ENCODE measurements around the gene QKI.

Gene QKI

GRCh38 chr6:163439997-163440396, 25.5 kb downstream of the QKI start:
- H2AFZ ChIP-seq (ENCODE audit: low read length): no peak overlapping the region
- H3K27me3 ChIP-seq (ENCODE audit: insufficient read depth, low read length, poor library complexity, severe bottlenecking): no peaks in the 10 kb centered on the region
- H3K9ac ChIP-seq (ENCODE audit: low read depth, low read length, poor library complexity, severe bottlenecking): no peak overlapping the region
- H3K4me3 ChIP-seq (ENCODE audit: low read length, poor library complexity, severe bottlenecking): no peak overlapping the region
- TF ChIP-seq, protein P1, sequence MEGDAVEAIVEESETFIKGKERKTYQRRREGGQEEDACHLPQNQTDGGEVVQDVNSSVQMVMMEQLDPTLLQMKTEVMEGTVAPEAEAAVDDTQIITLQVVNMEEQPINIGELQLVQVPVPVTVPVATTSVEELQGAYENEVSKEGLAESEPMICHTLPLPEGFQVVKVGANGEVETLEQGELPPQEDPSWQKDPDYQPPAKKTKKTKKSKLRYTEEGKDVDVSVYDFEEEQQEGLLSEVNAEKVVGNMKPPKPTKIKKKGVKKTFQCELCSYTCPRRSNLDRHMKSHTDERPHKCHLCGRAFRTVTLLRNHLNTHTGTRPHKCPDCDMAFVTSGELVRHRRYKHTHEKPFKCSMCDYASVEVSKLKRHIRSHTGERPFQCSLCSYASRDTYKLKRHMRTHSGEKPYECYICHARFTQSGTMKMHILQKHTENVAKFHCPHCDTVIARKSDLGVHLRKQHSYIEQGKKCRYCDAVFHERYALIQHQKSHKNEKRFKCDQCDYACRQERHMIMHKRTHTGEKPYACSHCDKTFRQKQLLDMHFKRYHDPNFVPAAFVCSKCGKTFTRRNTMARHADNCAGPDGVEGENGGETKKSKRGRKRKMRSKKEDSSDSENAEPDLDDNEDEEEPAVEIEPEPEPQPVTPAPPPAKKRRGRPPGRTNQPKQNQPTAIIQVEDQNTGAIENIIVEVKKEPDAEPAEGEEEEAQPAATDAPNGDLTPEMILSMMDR (conservative IDR thresholded peaks at IDR 0.05; ENCODE audit: low read length): no peak
- TF ChIP-seq EZH2phosphoT487 (IDR thresholded peaks at IDR 0.05; ENCODE audit: borderline replicate concordance): no peak
- no peak overlapping the region for H3K4me2 ChIP-seq (ENCODE audit: low read depth, low read length, poor library complexity, severe bottlenecking)
- no peaks in the 10 kb centered on the region for H3K9me3 ChIP-seq (ENCODE audit: insufficient read depth, low read depth, low read length)
- H4K20me1 ChIP-seq (ENCODE audit: insufficient read depth, low read length, poor library complexity, severe bottlenecking): no peaks in the 10 kb centered on the region
- H3K36me3 ChIP-seq (ENCODE audit: insufficient read depth, low read length): no peaks in the 10 kb centered on the region
- H3K4me1 ChIP-seq (ENCODE audit: insufficient read depth, low read length, poor library complexity, severe bottlenecking): no peaks in the 10 kb centered on the region
- H3F3A ChIP-seq (ENCODE audit: low read depth): no peaks in the 10 kb centered on the region
- no peaks in the 10 kb centered on the region for H3K79me2 ChIP-seq (ENCODE audit: insufficient read depth, low read length)
- no peaks in the 10 kb centered on the region for H3K9me2 ChIP-seq (replicated peaks; ENCODE audit: low read depth, low read length)

DNA sequence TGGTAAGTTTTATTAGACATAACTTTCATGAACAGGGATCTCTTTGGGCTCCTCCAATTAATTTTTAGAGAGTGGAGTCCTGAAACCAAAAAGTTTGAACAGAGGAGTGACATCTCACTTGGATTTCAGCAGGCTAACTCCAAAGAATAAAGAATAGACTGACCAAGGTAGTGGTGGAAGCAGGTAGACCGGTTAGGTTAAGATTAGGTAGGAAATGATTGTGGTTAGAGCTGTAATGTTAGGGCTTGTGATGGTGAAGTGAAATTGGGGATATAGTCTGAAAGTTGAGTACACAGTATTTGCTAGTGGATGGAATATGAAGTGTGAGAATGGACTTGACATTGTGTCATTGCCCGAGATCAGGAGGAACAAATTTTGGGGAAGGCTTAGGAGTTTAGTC, 27.8 kb downstream of the QKI start:
- no peaks in the 10 kb centered on the region for H3K9me3 ChIP-seq (ENCODE audit: insufficient read depth, low read depth, low read length)
- no peak overlapping the region for H3K4me2 ChIP-seq (ENCODE audit: low read depth, low read length, poor library complexity, severe bottlenecking)
- H4K20me1 ChIP-seq (ENCODE audit: insufficient read depth, low read length, poor library complexity, severe bottlenecking): no peaks in the 10 kb centered on the region
- H3K79me2 ChIP-seq (ENCODE audit: insufficient read depth, low read length): no peaks in the 10 kb centered on the region
- no peaks in the 10 kb centered on the region for H3K27me3 ChIP-seq (ENCODE audit: insufficient read depth, low read length, poor library complexity, severe bottlenecking)
- no peak for TF ChIP-seq EZH2phosphoT487 (IDR thresholded peaks at IDR 0.05; ENCODE audit: borderline replicate concordance)
- TF ChIP-seq, protein P1 (conservative IDR thresholded peaks at IDR 0.05; ENCODE audit: low read length): no peak
- H3K9me2 ChIP-seq (replicated peaks; ENCODE audit: low read depth, low read length): no peaks in the 10 kb centered on the region
- no peaks in the 10 kb centered on the region for H3K4me1 ChIP-seq (ENCODE audit: insufficient read depth, low read length, poor library complexity, severe bottlenecking)
- H2AFZ ChIP-seq (ENCODE audit: low read length): no peak overlapping the region
- no peak overlapping the region for H3K9ac ChIP-seq (ENCODE audit: low read depth, low read length, poor library complexity, severe bottlenecking)
- H3K36me3 ChIP-seq (ENCODE audit: insufficient read depth, low read length): no peaks in the 10 kb centered on the region
- H3K4me3 ChIP-seq (ENCODE audit: low read length, poor library complexity, severe bottlenecking): no peak overlapping the region
- H3F3A ChIP-seq (ENCODE audit: low read depth): no peaks in the 10 kb centered on the region

- H3K9me3 ChIP-seq (ENCODE audit: insufficient read depth, low read depth, low read length): no peaks in the 10 kb centered on the region
- no peaks in the 10 kb centered on the region for H3K79me2 ChIP-seq (ENCODE audit: insufficient read depth, low read length)
- TF ChIP-seq, protein P1 (conservative IDR thresholded peaks at IDR 0.05; ENCODE audit: low read length): no peak
- TF ChIP-seq EZH2phosphoT487 (IDR thresholded peaks at IDR 0.05; ENCODE audit: borderline replicate concordance): no peak
- no peaks in the 10 kb centered on the region for H3K36me3 ChIP-seq (ENCODE audit: insufficient read depth, low read length)
- no peaks in the 10 kb centered on the region for H3K9me2 ChIP-seq (replicated peaks; ENCODE audit: low read depth, low read length)
- H3K9ac ChIP-seq (ENCODE audit: low read depth, low read length, poor library complexity, severe bottlenecking): no peak overlapping the region
- no peaks in the 10 kb centered on the region for H3F3A ChIP-seq (ENCODE audit: low read depth)
- no peak overlapping the region for H3K4me2 ChIP-seq (ENCODE audit: low read depth, low read length, poor library complexity, severe bottlenecking)
- H2AFZ ChIP-seq (ENCODE audit: low read length): no peak overlapping the region
- no peaks in the 10 kb centered on the region for H3K27me3 ChIP-seq (ENCODE audit: insufficient read depth, low read length, poor library complexity, severe bottlenecking)
- no peak overlapping the region for H3K4me3 ChIP-seq (ENCODE audit: low read length, poor library complexity, severe bottlenecking)
- H3K4me1 ChIP-seq (ENCODE audit: insufficient read depth, low read length, poor library complexity, severe bottlenecking): no peaks in the 10 kb centered on the region
- H4K20me1 ChIP-seq (ENCODE audit: insufficient read depth, low read length, poor library complexity, severe bottlenecking): no peaks in the 10 kb centered on the region
These were observed 29.6 kb downstream of the QKI start for GRCh38 chr6:163444077-163444476.
